HepG2 (cell line): Measurements from ENCODE around the gene C14orf119. TPM values are rescaled to one million over a fixed set of nuclear protein-coding genes. Genes with fewer than 3 reads are reported as not detected.
A peak's percentile ranks its signal among the peaks of the same experiment; 100 is the strongest.

ENCODE experiments used
- EEA1 ChIP-seq: sonication (generic); formaldehyde crosslinking; IDR thresholded peaks from 2 replicates; pipeline ENCODE4 v1.5.1; 2020; ENCODE audit warnings: mild to moderate bottlenecking, missing genetic modification reagents, borderline replicate concordance
- FOSL1 ChIP-seq: sonication (generic); formaldehyde crosslinking; IDR thresholded peaks from 2 replicates; pipeline ENCODE4 v1.9.0; 2021; ENCODE audit warnings: missing genetic modification reagents, borderline replicate concordance
- GATAD1 ChIP-seq: IDR thresholded peaks from 2 replicates; pipeline ENCODE4 v1.6.1; 2016; ENCODE audit warnings: missing genetic modification reagents, missing compliant biosample characterization
- GTF2F1 ChIP-seq: fragments of 150-350 bp; IDR thresholded peaks from 2 replicates; pipeline ENCODE4 v1.6.1; 2014; ENCODE audit warnings: low read length
- HDAC6 ChIP-seq: fragments of 200-600 bp; sonication (generic); IDR thresholded peaks from 2 replicates; pipeline ENCODE4 v1.7.0; 2017; ENCODE audit warnings: mild to moderate bottlenecking, antibody characterized with exemption, low read length, low read depth
- KMT2A ChIP-seq: sonication (generic); formaldehyde crosslinking; IDR thresholded peaks from 2 replicates; pipeline ENCODE4 v1.4.0; 2020; ENCODE audit warnings: missing genetic modification reagents
- MIXL1 ChIP-seq: IDR thresholded peaks from 2 replicates; pipeline ENCODE4 v1.6.1; 2016
- NFAT5 ChIP-seq: sonication (generic); formaldehyde crosslinking; IDR thresholded peaks from 2 replicates; pipeline ENCODE4 v1.4.0; 2020; ENCODE audit warnings: missing genetic modification reagents
- NR2F1 ChIP-seq, 2 experiments: fragments of 450-650 bp in 1 of 2; formaldehyde crosslinking in 1 of 2; IDR thresholded peaks; 2 replicates each; pipeline versions ENCODE4 v1.5.0 to v1.6.1; 2016 to 2020; ENCODE audit warnings: mild to moderate bottlenecking in 1 of 2, missing compliant biosample characterization in 1 of 2, missing genetic modification reagents in 1 of 2, moderate library complexity in 1 of 2
- RARA ChIP-seq: IDR thresholded peaks from 2 replicates; pipeline ENCODE4 v1.6.1; 2016; ENCODE audit warnings: missing genetic modification reagents, missing compliant biosample characterization
- SALL1 ChIP-seq: sonication (generic); formaldehyde crosslinking; IDR thresholded peaks from 2 replicates; pipeline ENCODE4 v1.8.0; 2022; ENCODE audit warnings: mild to moderate bottlenecking, missing genetic modification reagents
- SRSF4 ChIP-seq: fragments of 200-400 bp; formaldehyde crosslinking; IDR thresholded peaks from one replicate; pipeline ENCODE4 v1.6.1; 2018; ENCODE audit warnings: mild to moderate bottlenecking, low read depth, low read length, moderate library complexity; ENCODE audit not compliant: poor library complexity, severe bottlenecking
- TAF1 ChIP-seq: sonication (generic); formaldehyde crosslinking; IDR thresholded peaks from 2 replicates; pipeline ENCODE4 v1.4.0; 2020; ENCODE audit warnings: missing genetic modification reagents
- TBP ChIP-seq: sonication (generic); formaldehyde crosslinking; IDR thresholded peaks from 2 replicates; pipeline ENCODE4 v1.5.0; 2020; ENCODE audit warnings: missing genetic modification reagents
- TFDP1 ChIP-seq: IDR thresholded peaks from 2 replicates; pipeline ENCODE4 v1.6.1; 2016; ENCODE audit warnings: missing compliant biosample characterization, missing genetic modification reagents, borderline replicate concordance
- XRCC5 ChIP-seq: fragments of 200-400 bp; formaldehyde crosslinking; optimal IDR thresholded peaks from 2 replicates; pipeline ENCODE3; 2017; ENCODE audit warnings: mild to moderate bottlenecking, low read length
- ZFP1 ChIP-seq: IDR thresholded peaks from 2 replicates; pipeline ENCODE4 v1.6.1; 2016
- ZNF12 ChIP-seq: sonication (generic); formaldehyde crosslinking; IDR thresholded peaks from 2 replicates; pipeline ENCODE4 v1.5.0; 2020; ENCODE audit warnings: missing genetic modification reagents
- ZNF17 ChIP-seq: sonication (generic); formaldehyde crosslinking; IDR thresholded peaks from 2 replicates; pipeline ENCODE4 v1.5.0; 2020; ENCODE audit warnings: mild to moderate bottlenecking, missing genetic modification reagents
- ZNF251 ChIP-seq: sonication (generic); formaldehyde crosslinking; IDR thresholded peaks from 2 replicates; pipeline ENCODE4 v1.9.0; 2021; ENCODE audit warnings: mild to moderate bottlenecking, missing genetic modification reagents
- ZNF484 ChIP-seq: sonication (generic); formaldehyde crosslinking; IDR thresholded peaks from 2 replicates; pipeline ENCODE4 v1.5.1; 2020; ENCODE audit warnings: mild to moderate bottlenecking, low read depth, missing genetic modification reagents, borderline replicate concordance
- ZNF660 ChIP-seq: sonication (generic); formaldehyde crosslinking; IDR thresholded peaks from 2 replicates; pipeline ENCODE4 v1.5.1; 2020; ENCODE audit warnings: mild to moderate bottlenecking, low read depth, missing genetic modification reagents, borderline replicate concordance
- polyA plus RNA-seq, 8 experiments: library from polyadenylated mRNA; depleted of rRNA in 3 of 8; stranded (reverse) in 7 of 8; unstranded in 1 of 8; fragments of >200 nt; fragmentation: Illumina TruSeq in 4 of 8; extraction: Trizol in 4 of 8; gene quantifications; 2 replicates each; pipeline versions ENCODE4 v1.2.1 to v1.2.3, GENCODE V29; 2011 to 2016; ENCODE audit warnings: low read depth in 4 of 8, missing spikeins in 1 of 8, mixed read lengths in 1 of 8; ENCODE audit not compliant: insufficient read depth in 1 of 8
- total RNA-seq, 5 experiments: library from RNA; depleted of rRNA; stranded (reverse); fragments of >200 nt; fragmentation: Illumina TruSeq; extraction: Trizol; gene quantifications; 2 replicates each; pipeline ENCODE4 v1.2.3, GENCODE V29; 2016; ENCODE audit warnings: low read depth in 1 of 5
- TF ChIP-seq, protein P1 (sequence below): sonication (generic); formaldehyde crosslinking; IDR thresholded peaks from 2 replicates; pipeline ENCODE4 v1.8.0; 2022; ENCODE audit warnings: missing genetic modification reagents, low read depth, mild to moderate bottlenecking, borderline replicate concordance

The C14orf119 gene
- total and polyA plus RNA-seq, 2 of the 13 experiments (the other 11 are each of a cell fraction or from before 2014, with no cell fraction given) = 117 to 206 TPM

DNA sequence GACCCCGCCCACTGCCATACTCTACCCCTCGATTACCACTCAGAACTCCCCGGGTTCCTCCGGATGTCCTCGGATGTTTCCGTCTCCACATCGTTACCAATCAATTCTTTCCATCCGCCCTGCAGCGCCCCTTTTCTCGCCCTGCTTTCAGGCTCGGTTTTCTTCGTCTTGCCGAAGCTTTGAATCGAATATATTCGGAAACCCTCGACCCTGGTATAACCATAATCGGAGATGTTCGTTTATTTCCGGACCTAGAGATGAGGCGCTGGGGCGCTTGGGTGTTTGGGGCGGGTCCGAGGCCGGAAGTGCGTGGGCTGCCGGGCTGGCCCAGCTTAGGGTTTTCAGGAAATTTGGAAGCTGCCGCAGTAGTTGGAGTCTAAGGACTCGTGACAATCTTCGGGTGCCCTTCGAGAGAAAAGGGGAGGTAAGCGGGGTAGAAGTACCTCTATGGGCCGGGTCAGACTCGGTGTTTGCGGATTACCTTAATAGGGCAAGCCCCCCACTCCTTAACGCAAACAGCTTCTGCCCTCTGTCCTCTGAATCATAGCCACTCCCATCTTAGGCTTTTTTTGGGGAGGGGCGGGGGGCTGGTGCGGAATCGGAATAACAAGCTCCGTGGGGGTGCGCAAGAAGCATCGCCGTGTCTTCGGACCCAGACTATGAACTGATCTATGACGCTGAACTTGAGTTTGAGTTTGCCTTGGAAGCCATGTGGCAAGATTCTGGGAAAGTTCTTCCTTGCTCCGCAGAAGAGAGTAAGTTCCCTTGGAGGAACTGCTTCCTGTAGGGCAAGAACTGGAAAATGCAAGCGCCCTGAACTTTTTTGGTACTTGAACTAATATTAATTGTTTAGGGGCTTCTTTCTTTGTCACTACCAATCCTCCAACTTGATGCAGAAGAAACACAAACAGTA lies at the start of gene C14orf119 (continued):
- no peak for TF ChIP-seq TBP
- TF ChIP-seq RARA (CRISPR knock-in tag) = 0 out of 2 replicates have a peak, but pooled peaks have one; percentile 41
- no peak for TF ChIP-seq ZNF484 (CRISPR knock-in tag)
- 0 out of 2 replicates have a peak, but pooled peaks have one; percentile 51 for TF ChIP-seq FOSL1
- peak; percentile 78; the same call in 1 of the 2 replicates for TF ChIP-seq SALL1 (CRISPR knock-in tag)
- no peak for TF ChIP-seq ZNF660 (CRISPR knock-in tag)
- TF ChIP-seq NFAT5 (CRISPR knock-in tag) = peak; percentile 89; the same call in 1 of the 2 replicates
- no peak; the same call in 1 of the 2 replicates for TF ChIP-seq ZNF12 (CRISPR knock-in tag)
- TF ChIP-seq ZFP1 = 0 out of 2 replicates have a peak, but pooled peaks have one; percentile 18
- peak in 1 of 2 experiments; percentile 20; a peak in 1 of 4 replicates for TF ChIP-seq NR2F1 (CRISPR knock-in tag; IDR thresholded peaks at IDR 0.05)
- TF ChIP-seq ZNF17 (CRISPR knock-in tag) = no peak
- no peak; the same call in 1 of the 2 replicates for TF ChIP-seq TFDP1 (CRISPR knock-in tag)
- peak; percentile 60; the same call in 1 of the 2 replicates for TF ChIP-seq MIXL1
- peak; percentile 98 for TF ChIP-seq EEA1 (CRISPR knock-in tag)
- no peak for TF ChIP-seq ZNF251 (CRISPR knock-in tag)
- TF ChIP-seq KMT2A (CRISPR knock-in tag) = no peak; the same call in none of the 2 replicates
- no peak for TF ChIP-seq SRSF4
- TF ChIP-seq GTF2F1 = 0 out of 2 replicates have a peak, but pooled peaks have one; percentile 38
- peak; percentile 83 for TF ChIP-seq GATAD1 (CRISPR knock-in tag)
- no peak; the same call in none of the 2 replicates for TF ChIP-seq TAF1
- no peak for TF ChIP-seq XRCC5
- TF ChIP-seq HDAC6 = no peak
- TF ChIP-seq, protein P1, sequence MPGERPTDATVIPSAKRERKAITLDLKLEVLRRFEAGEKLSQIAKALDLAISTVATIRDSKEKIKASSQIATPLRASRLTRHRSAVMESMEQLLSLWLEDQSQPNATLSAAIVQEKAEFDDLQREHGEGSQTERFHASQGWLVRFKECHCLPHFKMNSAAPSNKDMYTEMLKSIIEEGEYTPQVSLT (CRISPR knock-in tag) = peak; percentile 29; the same call in 1 of the 2 replicates
